HG03108 (cell line): ENCODE measurements around the gene FNBP1L.

Experiments
- ATAC-seq: cut with Tn5 transposase; IDR thresholded peaks from one replicate; pipeline ENCODE4 v1.9.1; 2021; ENCODE audit warnings: moderate library complexity; ENCODE audit not compliant: unreplicated experiment

FNBP1L gene

GRCh38 chr1:93483606-93484005 lies 35.7 kb downstream of the FNBP1L start:
- ATAC-seq = no peak

DNA sequence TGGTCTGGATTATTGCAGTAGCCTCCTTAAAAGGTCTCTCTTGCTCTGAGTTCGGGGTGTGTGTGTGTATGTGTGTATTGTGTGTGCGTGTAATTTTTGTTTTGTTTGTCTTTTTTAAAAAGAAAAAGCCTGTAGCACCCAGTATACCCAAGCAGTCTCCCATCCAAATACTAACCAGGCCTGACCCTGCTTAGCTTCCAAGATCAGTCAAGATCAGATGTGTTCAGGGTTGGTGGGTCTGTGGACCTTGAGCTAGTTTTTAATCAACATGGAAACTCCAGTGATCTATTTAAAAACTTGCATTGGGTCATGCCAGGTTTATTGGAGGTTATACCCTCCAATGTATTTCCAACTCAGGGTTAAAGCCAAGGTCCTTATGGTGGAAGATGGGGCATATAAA lies 40.3 kb downstream of the FNBP1L start:
- ATAC-seq = no peak

GRCh38 chr1:93489756-93490155 lies 41.8 kb downstream of the FNBP1L start:
- ATAC-seq = no peak

GRCh38 chr1:93490357-93490756 lies 42.4 kb downstream of the FNBP1L start:
- no peak for ATAC-seq

DNA sequence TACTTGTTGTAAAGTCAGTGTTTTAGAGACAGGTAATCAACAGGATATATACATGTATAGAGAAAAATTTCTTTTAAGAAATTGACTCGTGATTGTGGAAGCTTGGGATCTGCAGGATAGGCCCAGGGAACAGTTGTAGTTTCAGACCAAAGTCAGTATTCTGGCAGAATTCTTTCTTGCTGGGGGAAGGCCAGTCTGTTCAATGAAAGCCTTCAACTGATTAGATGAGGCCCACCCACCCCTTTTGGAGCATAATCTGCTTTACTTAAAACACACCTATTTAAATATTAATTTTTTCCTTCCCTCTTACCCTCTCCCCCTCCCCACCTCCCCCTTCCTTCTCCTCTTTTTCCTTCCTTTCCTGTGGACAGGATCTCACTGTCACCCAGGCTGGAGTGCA lies 48.0 kb downstream of the FNBP1L start:
- ATAC-seq = no peak

- no peak for ATAC-seq
Observed at GRCh38 chr1:93496520-93496919, 48.6 kb downstream of the FNBP1L start.

- no peak for ATAC-seq
Observed at GRCh38 chr1:93499075-93499474, 51.2 kb downstream of the FNBP1L start.

GRCh38 chr1:93499533-93499932 lies 51.6 kb downstream of the FNBP1L start:
- no peak for ATAC-seq

DNA sequence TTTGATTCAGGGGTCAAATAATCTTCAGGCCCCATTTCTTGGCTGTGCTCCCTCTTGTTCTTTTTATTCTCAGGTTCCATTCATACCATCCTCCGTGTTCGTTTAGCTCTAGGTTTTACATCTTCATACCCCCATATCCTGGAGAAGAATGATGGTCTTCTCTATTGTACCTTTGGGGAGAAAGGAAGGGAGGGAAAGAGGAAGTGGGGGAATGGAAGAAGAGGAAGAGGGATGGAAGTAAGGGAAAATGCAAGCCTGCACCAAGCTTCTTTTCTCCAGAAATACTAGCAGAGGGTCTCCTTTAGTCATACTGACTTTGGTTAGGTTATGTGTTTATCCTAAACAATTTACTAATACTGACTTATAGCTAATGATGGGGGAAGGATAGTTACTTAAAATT lies 52.4 kb downstream of the FNBP1L start:
- ATAC-seq = no peak

GRCh38 chr1:93501399-93501798 lies 53.5 kb downstream of the FNBP1L start:
- ATAC-seq = no peak

GRCh38 chr1:93501829-93502369 lies 54.0 kb downstream of the FNBP1L start:
- no peak for ATAC-seq

DNA sequence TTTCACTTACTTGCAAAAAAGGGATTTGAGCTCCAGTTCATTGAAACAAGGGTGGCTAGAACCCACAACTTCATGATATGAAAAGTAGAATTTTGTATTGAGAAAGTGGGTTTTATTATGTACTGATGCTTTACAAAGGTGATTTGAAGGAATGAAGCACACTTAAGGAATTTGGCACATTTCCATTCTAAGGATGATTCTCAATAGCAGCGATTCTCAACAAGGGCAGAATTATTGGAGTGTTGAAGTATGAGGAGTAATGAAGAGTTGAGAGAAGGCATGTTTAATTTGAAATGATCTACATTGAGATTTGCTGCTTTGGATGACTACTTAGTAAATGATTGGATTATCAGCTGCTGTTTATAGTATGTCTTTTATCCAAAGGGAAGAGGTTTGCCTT lies 54.7 kb downstream of the FNBP1L start:
- no peak for ATAC-seq

GRCh38 chr1:93503163-93503562 lies 55.2 kb downstream of the FNBP1L start:
- no peak for ATAC-seq

- ATAC-seq = no peak
Observed at GRCh38 chr1:93503816-93504215, 55.9 kb downstream of the FNBP1L start.

GRCh38 chr1:93504247-93505033 lies 56.5 kb downstream of the FNBP1L start:
- ATAC-seq = no peak

- ATAC-seq = no peak
Observed at GRCh38 chr1:93506126-93506525, 58.2 kb downstream of the FNBP1L start.

DNA sequence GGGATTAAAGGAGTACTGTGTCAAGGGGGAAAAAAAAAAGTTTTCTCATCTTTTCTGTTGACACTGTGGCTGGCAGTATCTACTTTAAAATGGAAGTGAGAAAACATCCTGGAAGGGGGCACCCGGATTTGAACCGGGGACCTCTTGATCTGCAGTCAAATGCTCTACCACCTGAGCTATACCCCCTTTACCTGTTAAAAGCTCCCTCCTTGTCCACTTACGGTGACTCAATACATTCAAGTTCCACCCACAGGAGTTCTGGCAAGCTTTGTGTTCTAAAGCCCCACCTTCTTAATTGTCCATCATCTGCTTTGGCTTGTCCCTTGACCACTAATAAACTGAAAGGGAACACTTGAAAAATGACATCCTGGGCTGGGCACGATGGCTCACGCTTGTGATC lies 68.2 kb downstream of the FNBP1L start:
- no peak for ATAC-seq

DNA sequence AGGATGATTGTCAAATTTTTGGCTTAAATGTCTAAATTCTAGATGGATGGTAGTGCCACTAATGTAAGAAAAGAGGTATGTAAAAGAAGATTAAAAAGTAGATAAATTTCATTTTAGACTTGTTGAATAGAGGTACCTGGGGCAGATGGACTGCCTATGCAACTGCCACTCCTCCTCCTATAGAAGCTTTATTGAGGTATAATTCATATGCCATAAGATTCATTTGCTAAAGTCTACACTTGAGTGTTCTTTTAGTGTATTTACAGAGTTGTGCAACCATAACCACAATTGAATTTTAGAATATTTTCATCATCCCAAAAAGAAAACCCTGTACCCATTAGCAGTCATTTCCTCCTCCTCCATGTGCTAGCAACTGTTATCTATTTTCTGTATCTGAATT lies 70.6 kb downstream of the FNBP1L start:
- no peak for ATAC-seq

GRCh38 chr1:93519199-93519829 lies 71.4 kb downstream of the FNBP1L start:
- no peak for ATAC-seq

DNA sequence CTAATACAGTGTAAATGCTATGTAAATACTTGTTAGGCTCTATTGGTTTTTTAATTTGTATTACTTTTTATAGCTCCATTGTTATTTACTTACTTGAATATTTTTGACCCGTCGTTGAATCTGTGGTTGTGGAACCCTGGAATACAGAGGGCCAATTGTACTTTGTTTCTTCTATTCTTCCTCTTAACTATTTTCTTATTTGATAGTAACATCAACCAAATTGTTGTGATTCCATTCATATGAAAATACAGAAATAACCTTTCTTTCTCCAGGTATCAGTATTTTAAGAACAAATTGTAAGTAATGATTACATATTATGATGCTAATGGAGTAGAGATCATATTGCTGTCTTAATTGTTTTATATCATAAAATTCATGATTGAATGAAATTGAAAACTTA lies 73.7 kb downstream of the FNBP1L start:
- no peak for ATAC-seq

GRCh38 chr1:93522721-93523120 lies 74.8 kb downstream of the FNBP1L start:
- ATAC-seq = no peak

DNA sequence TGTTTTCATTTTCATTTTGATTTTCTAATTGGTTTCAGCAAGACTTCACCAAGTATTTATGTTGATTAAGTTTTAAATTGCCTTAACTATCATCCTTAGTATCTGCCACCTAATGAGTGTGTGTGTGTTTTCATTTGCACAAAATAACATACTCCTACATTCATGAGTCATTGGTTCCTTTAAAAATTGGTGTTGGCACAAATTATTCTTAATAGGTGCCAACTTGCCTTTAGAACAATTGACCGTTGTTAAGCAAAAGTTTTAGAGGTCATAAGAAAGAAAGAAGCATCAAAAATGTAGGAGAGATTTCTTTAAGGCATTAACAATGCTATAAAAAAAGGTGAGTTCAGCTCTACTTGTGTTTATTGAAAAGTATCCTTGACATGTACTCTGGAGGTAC lies 77.5 kb downstream of the FNBP1L start:
- no peak for ATAC-seq
